ENCODE results near the gene NEGR1.

DNA sequence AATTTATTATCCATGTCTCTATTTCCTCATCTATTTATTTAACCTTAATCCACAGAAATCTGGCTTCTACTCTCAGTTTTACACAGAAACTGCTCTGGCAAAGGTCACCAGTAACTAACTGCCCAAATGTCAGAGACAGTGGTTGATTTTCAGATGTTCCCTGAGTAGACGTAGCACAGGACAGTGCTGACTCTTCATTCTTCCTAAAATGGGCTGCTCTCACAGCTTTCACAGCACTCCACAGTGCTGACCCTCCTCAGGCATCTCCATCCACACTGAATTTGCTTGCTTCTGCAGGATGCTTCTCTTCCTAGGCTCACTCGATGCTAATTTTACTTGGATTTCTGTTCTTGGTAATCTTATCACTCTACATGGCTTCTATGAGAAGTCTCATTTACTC, 693.3 kb downstream of the NEGR1 start:
- no peak for TF ChIP-seq CTCF (IDR thresholded peaks at IDR 0.05)
- TF ChIP-seq POLR2A (IDR thresholded peaks at IDR 0.05) = no peak
- TF ChIP-seq EP300 (IDR thresholded peaks at IDR 0.05) = no peak

All from ovary (tissue), 3 donors.